HFF-Myc (cell line): ENCODE measurements around the gene PRCP.
A peak's percentile ranks its signal among the peaks of the same experiment; 100 is the strongest.
"Not testable (repeated sequence)": the region's sequence is repeated elsewhere in the genome, so short reads cannot be mapped to it uniquely, and the experiment has no call there.

Experiments
- DNase-seq: peaks from one replicate; pipeline ENCODE4 v3.0.0-alpha.2; 2011; ENCODE audit warnings: low read depth; ENCODE audit errors: extremely low read depth
- H3K4me3 ChIP-seq: replicated peaks from 2 replicates; pipeline ENCODE4 v1.5.1; 2011; ENCODE audit warnings: low read depth, mild to moderate bottlenecking, control low read depth, low read length
- TF ChIP-seq, protein P1 (sequence below): IDR thresholded peaks from 2 replicates; pipeline ENCODE4 v1.5.1; 2012; ENCODE audit warnings: mild to moderate bottlenecking, low read depth, low read length, control low read depth; ENCODE audit errors: missing control alignments

PRCP gene

GRCh38 chr11:82859750-82860149 lies 40.5 kb downstream of the PRCP start:
- TF ChIP-seq, protein P1, sequence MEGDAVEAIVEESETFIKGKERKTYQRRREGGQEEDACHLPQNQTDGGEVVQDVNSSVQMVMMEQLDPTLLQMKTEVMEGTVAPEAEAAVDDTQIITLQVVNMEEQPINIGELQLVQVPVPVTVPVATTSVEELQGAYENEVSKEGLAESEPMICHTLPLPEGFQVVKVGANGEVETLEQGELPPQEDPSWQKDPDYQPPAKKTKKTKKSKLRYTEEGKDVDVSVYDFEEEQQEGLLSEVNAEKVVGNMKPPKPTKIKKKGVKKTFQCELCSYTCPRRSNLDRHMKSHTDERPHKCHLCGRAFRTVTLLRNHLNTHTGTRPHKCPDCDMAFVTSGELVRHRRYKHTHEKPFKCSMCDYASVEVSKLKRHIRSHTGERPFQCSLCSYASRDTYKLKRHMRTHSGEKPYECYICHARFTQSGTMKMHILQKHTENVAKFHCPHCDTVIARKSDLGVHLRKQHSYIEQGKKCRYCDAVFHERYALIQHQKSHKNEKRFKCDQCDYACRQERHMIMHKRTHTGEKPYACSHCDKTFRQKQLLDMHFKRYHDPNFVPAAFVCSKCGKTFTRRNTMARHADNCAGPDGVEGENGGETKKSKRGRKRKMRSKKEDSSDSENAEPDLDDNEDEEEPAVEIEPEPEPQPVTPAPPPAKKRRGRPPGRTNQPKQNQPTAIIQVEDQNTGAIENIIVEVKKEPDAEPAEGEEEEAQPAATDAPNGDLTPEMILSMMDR, result no peak
- no peak for DNase-seq
- H3K4me3 ChIP-seq, result no peak overlapping the region

- peak; percentile 54 for DNase-seq
- TF ChIP-seq, protein P1, result no peak
Measured at GRCh38 chr11:82858556-82859091, 41.6 kb downstream of the PRCP start.

DNA sequence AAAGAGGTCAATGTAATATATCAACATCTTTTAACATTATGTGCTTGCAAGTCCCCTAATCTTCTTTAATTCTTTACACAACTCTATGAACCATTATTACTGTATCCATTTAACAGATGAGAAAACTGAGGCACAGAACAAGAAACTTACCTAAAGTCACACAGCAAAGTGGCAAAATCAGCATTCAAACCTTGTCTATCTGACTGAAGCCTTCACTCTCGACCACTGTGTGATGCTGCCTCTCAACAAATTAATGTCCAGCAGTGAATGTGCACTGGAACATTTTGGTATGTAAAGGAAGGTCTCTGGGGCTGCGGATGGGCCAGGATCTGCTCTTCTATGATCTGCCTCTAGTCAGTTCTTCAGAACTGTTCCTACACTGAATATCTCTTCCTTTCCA lies 42.1 kb downstream of the PRCP start:
- no peak for DNase-seq
- no peak overlapping the region; the same call in 1 of the 2 replicates for H3K4me3 ChIP-seq

More at GRCh38 chr11:82858556-82859091, 41.6 kb downstream of the PRCP start:
- H3K4me3 ChIP-seq, result no peak overlapping the region; the same call in 1 of the 2 replicates

GRCh38 chr11:82857145-82857544 lies 43.1 kb downstream of the PRCP start:
- no peak overlapping the region for H3K4me3 ChIP-seq
- TF ChIP-seq, protein P1, result no peak
- no peak for DNase-seq

More for the DNA sequence above, 42.1 kb downstream of the PRCP start:
- TF ChIP-seq, protein P1, result no peak

- no peak for DNase-seq
- TF ChIP-seq, protein P1, result no peak
- H3K4me3 ChIP-seq, result no peak overlapping the region
Measured at GRCh38 chr11:82855616-82856015, 44.6 kb downstream of the PRCP start.

- H3K4me3 ChIP-seq, DNase-seq: not testable (repeated sequence)
Measured at GRCh38 chr11:82854916-82855315, 45.3 kb downstream of the PRCP start.

GRCh38 chr11:82854242-82854641 lies 46.0 kb downstream of the PRCP start:
- no peak for DNase-seq
- TF ChIP-seq, protein P1, result no peak
- no peak overlapping the region for H3K4me3 ChIP-seq
